Measurements from ENCODE around the gene FOXF1.

FOXF1 gene

DNA sequence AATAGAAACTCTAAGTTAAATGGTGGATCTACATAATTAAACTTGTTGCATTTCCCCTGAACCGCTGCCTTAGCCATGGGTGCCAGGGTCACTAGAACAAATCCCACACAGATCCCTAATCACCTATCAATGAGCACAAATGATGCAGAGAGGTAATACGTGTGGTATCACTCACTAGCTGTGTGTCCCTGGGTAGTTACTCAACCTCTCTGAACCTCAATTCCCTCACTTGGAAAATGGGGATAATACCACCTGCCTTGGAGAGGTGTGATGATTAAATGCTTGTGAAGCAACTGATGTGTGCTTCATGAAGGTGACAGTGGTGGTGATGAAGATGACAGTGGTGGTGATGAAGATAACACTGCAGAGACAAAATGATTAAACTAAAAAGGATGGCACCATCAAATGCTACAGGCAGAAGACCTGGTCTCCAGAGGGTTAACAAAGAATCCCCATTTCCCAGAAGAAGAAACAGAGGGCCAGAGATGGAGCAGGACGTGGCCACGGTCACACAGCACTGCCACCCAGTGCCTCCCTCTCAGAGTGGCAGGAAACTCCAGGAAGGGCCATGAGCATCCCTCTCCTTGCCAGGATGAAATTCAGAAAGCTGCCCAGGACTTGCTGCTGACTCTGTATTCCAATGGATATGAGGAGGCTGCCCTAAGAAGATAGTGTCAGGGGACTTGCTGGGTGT, 17.9 kb upstream of the FOXF1 start:
- Histone ChIP-seq H3K4me1 (ENCODE audit: low read length) (no peaks in the 10 kb centered on the region), H3K36me3 (replicated peaks; ENCODE audit: low read depth, low read length) (no peaks in the 10 kb centered on the region), H4K20me1 (ENCODE audit: insufficient read depth, low read length) (no peaks in the 10 kb centered on the region), H3K4me3 (ENCODE audit: low read length) (no peak overlapping the region), H3K9ac (ENCODE audit: low read length) (no peak overlapping the region), H3K9me3 (ENCODE audit: insufficient read depth, low read length) (no peaks in the 10 kb centered on the region), H3K79me2 (ENCODE audit: low read length) (no peaks in the 10 kb centered on the region), H3K27ac (ENCODE audit: low read length) (no peak overlapping the region), H3K4me2 (ENCODE audit: low read length) (no peak overlapping the region), H3K27me3 (ENCODE audit: low read depth, low read length) (peaks cover 22% of the 10 kb centered on the region), H2AFZ (ENCODE audit: low read depth, low read length) (no peak overlapping the region)
- TF ChIP-seq EZH2phosphoT487 (IDR thresholded peaks at IDR 0.05; ENCODE audit: low read depth): no peak
- TF ChIP-seq CTCF (IDR thresholded peaks at IDR 0.05; ENCODE audit: low read depth, low read length): no peak

DNA sequence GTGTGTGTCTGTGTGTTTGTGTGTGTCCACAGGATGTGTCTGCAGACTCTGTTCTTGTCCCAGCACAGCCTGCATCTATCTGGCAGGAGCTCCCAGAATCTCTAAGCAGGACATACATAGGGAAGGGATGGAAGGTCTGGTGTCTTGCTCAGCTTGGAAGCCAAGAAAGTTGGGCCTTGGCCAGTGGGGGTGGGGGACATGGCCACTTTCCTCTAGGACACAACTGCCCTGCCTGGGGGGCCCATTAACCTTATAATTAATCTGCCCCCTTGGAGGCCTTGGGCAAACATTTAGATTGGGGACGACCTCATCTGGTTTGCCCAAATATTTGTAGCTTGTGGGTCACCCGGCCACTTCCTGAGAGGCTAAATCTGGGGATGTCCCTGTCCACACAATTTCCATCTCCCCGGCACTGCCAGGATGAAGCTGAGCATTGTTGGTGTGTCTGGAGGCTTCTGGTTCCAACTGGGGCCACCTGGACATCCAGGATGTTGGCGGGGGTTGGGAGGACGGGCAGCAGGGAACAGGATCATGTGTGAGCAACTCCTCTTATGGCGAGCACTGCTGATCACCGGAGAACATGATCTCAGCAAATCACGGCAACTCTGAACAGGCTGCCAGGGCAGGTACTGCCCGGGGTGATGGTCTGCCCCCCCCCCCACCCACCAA, 17.2 kb upstream of the FOXF1 start:
- H3K27ac ChIP-seq (ENCODE audit: low read length): no peak overlapping the region
- H3K4me1 ChIP-seq (ENCODE audit: low read length): no peaks in the 10 kb centered on the region
- no peak overlapping the region for H3K4me3 ChIP-seq (ENCODE audit: low read length)
- H3K36me3 ChIP-seq (replicated peaks; ENCODE audit: low read depth, low read length): no peaks in the 10 kb centered on the region
- no peaks in the 10 kb centered on the region for H3K9me3 ChIP-seq (ENCODE audit: insufficient read depth, low read length)
- H3K27me3 ChIP-seq (ENCODE audit: low read depth, low read length): peaks cover 22% of the 10 kb centered on the region
- H3K4me2 ChIP-seq (ENCODE audit: low read length): no peak overlapping the region
- no peak overlapping the region for H3K9ac ChIP-seq (ENCODE audit: low read length)
- H4K20me1 ChIP-seq (ENCODE audit: insufficient read depth, low read length): no peaks in the 10 kb centered on the region
- H2AFZ ChIP-seq (ENCODE audit: low read depth, low read length): no peak overlapping the region
- H3K79me2 ChIP-seq (ENCODE audit: low read length): no peaks in the 10 kb centered on the region
- no peak for TF ChIP-seq EZH2phosphoT487 (IDR thresholded peaks at IDR 0.05; ENCODE audit: low read depth)

DNA sequence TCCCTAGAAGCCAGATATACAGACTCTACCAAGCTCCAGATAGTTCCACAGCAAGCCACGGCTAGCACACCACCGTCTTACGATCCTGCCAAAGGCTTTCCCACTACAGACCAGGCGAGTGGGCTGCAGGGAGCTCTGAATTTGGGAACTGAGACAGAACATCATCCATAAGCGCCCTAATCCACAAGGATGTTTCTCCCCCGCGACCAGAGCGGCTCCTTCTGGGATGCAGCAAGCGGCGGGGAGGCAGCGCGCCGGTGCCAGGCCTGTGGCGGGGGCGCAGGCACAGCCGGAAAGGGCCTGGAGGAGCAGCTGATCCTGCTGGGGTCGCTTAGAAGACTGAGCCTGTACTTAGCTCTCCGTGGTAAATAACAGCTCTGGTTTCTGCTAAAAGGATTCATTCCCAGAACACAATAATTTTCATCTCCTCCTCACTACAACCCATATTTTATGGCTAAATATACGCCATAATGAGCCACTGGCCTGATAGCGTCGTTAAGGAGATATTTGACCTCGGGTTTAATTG, 16.2 kb upstream of the FOXF1 start:
- Histone ChIP-seq H4K20me1 (ENCODE audit: insufficient read depth, low read length) (no peaks in the 10 kb centered on the region), H3K9ac (ENCODE audit: low read length) (no peak overlapping the region), H3K27me3 (ENCODE audit: low read depth, low read length) (peaks cover 15% of the 10 kb centered on the region), H3K9me3 (ENCODE audit: insufficient read depth, low read length) (no peaks in the 10 kb centered on the region), H3K4me1 (ENCODE audit: low read length) (no peaks in the 10 kb centered on the region), H3K4me3 (ENCODE audit: low read length) (no peak overlapping the region), H2AFZ (ENCODE audit: low read depth, low read length) (no peak overlapping the region), H3K27ac (ENCODE audit: low read length) (no peak overlapping the region), H3K79me2 (ENCODE audit: low read length) (no peaks in the 10 kb centered on the region), H3K36me3 (replicated peaks; ENCODE audit: low read depth, low read length) (no peaks in the 10 kb centered on the region), H3K4me2 (ENCODE audit: low read length) (no peak overlapping the region)
- no peak for TF ChIP-seq EZH2phosphoT487 (IDR thresholded peaks at IDR 0.05; ENCODE audit: low read depth)

DNA sequence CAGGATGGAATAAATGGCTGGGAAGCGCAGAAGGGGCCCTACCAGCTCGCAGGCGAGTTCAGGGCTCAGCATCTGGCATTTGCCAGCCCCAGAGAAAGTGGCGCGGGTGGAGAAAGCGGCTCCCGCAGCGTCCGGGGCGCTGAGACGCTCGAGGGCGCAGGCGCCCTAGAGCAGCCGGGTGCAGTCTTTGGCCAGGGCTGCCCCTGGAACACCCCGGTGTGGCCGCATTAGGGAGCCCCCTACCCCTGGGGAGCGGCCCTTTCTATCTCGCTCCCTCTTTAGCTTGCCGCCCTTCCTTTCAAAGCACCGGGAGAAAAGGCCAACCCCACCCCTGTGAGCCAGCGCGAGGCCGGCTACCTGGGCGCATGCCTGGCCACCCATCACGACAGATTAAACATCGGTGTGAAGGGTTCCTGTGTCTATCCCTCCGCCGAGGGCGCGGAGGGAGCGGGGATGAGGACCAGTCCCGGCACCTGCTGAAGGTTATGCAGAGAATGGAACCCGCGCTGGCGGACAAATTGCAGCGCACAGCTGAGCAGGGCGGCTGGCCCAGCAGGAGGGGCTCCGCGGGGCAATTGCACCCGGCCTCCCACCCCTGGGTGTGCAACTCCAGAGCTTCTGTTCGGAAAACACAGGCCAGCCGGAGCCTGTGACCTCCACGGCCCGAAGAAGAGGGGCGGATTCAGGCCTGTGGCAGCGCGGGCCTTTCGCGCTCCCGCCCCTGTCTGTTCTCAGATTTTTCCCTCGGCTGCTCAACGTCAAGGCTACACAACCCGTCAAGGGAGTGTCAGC, 15.6 kb upstream of the FOXF1 start:
- Histone ChIP-seq H4K20me1 (ENCODE audit: insufficient read depth, low read length) (no peaks in the 10 kb centered on the region), H3K27ac (ENCODE audit: low read length) (no peak overlapping the region), H3K9ac (ENCODE audit: low read length) (no peak overlapping the region), H2AFZ (ENCODE audit: low read depth, low read length) (no peak overlapping the region), H3K4me1 (ENCODE audit: low read length) (no peaks in the 10 kb centered on the region), H3K79me2 (ENCODE audit: low read length) (no peaks in the 10 kb centered on the region), H3K9me3 (ENCODE audit: insufficient read depth, low read length) (no peaks in the 10 kb centered on the region), H3K4me2 (ENCODE audit: low read length) (no peak overlapping the region), H3K27me3 (ENCODE audit: low read depth, low read length) (peaks cover 15% of the 10 kb centered on the region), H3K36me3 (replicated peaks; ENCODE audit: low read depth, low read length) (no peaks in the 10 kb centered on the region), H3K4me3 (ENCODE audit: low read length) (no peak overlapping the region)
- TF ChIP-seq CTCF (IDR thresholded peaks at IDR 0.05; ENCODE audit: low read depth, low read length): no peak
- no peak for TF ChIP-seq EZH2phosphoT487 (IDR thresholded peaks at IDR 0.05; ENCODE audit: low read depth)

Measured in OCI-LY3 (cell line).